Measurements from ENCODE around the gene PTPN14. TPM values are rescaled to one million over a fixed set of nuclear protein-coding genes. Genes with fewer than 3 reads are reported as not detected.

Gene PTPN14
- total RNA-seq, 3 donors from 2014 or later = 5.8 to 49.0 (median 8.3) TPM

DNA sequence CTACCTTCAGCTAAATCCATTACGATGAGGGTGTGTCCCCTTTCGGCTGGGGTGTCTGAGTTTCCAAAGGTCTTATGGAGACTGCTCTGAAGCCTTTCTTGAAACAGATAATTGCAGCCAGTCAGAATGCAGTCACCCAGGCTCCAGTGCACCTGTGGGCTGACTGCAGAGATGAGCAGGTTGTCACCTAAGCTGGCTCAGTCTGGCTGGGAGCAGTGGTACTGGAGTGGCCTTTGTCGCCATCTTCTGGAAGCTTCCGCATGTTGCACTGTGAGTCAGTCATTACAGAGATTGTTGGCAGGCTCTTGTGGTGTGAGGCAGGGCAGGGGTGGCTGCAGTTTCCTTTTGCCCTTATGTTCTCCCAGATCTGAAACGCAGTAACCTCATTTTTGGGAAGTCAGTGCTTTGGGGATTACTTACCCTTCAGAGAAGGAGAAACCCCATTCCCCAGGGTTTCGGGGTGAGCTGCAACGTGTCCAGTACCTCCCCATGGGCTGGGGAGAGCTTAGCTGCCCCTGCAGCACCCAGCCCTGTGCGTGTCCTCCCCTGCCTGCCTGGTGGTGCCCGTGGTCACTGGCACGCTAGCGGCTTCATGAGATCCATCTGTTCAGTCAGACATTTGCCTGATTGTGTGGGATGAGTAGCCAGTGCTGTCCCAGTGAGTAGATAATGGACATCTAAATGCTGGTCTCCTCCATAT is 222.5 kb downstream of the PTPN14 start:
- peak; percentile 95 for ATAC-seq
- intact Hi-C loops (cut with DNase I, micrococcal nuclease) = loop anchor here (2.0 to 5.0 kb wide), 2 partner anchors 67 to 68 kb away; no protein-coding TSS in a partner anchor

DNA sequence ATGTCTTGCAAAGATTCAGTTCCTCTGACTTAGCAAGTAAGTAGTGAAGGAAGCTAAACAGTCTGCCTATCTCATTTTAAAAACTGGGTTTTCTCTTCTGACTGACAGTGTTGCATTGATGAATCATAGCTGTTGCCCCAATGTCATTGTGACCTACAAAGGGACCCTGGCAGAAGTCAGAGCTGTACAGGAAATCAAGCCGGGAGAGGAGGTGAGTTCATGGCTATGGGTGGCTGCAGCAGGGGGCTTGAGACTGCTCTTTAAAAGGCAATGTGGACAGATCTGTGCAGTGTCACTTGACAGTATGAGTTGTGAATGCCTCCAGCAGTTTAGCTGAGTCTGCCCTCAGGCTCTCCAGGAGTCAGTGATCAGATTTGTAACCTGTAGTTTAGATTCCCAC is 223.9 kb downstream of the PTPN14 start:
- ATAC-seq = no peak
- H3K4me1 ChIP-seq (ENCODE audit: low read depth) = no peaks in the 10 kb centered on the region
- no peaks in the 10 kb centered on the region for H3K9me3 ChIP-seq
- TF ChIP-seq, protein P1, sequence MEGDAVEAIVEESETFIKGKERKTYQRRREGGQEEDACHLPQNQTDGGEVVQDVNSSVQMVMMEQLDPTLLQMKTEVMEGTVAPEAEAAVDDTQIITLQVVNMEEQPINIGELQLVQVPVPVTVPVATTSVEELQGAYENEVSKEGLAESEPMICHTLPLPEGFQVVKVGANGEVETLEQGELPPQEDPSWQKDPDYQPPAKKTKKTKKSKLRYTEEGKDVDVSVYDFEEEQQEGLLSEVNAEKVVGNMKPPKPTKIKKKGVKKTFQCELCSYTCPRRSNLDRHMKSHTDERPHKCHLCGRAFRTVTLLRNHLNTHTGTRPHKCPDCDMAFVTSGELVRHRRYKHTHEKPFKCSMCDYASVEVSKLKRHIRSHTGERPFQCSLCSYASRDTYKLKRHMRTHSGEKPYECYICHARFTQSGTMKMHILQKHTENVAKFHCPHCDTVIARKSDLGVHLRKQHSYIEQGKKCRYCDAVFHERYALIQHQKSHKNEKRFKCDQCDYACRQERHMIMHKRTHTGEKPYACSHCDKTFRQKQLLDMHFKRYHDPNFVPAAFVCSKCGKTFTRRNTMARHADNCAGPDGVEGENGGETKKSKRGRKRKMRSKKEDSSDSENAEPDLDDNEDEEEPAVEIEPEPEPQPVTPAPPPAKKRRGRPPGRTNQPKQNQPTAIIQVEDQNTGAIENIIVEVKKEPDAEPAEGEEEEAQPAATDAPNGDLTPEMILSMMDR (IDR thresholded peaks at IDR 0.05) = no peak
- no peak overlapping the region for H3K4me3 ChIP-seq
- no peaks in the 10 kb centered on the region for H3K36me3 ChIP-seq (ENCODE audit: low read depth)
- no peak for DNase-seq
- intact Hi-C loops (cut with DNase I, micrococcal nuclease) = loop anchor here in 1 of 2 donors (5.0 kb wide), 1 partner anchor 65 kb away; no protein-coding TSS in a partner anchor

More for the DNA sequence above, 222.5 kb downstream of the PTPN14 start:
- DNase-seq = peak in 2 of 3 donors; percentile 85 to 90
- H3K36me3 ChIP-seq (ENCODE audit: low read depth) = no peaks in the 10 kb centered on the region
- TF ChIP-seq, protein P1 (IDR thresholded peaks at IDR 0.05) = peak; percentile 70
- H3K4me3 ChIP-seq = no peak overlapping the region
- no peaks in the 10 kb centered on the region for H3K9me3 ChIP-seq
- no peaks in the 10 kb centered on the region for H3K4me1 ChIP-seq (ENCODE audit: low read depth)

DNA sequence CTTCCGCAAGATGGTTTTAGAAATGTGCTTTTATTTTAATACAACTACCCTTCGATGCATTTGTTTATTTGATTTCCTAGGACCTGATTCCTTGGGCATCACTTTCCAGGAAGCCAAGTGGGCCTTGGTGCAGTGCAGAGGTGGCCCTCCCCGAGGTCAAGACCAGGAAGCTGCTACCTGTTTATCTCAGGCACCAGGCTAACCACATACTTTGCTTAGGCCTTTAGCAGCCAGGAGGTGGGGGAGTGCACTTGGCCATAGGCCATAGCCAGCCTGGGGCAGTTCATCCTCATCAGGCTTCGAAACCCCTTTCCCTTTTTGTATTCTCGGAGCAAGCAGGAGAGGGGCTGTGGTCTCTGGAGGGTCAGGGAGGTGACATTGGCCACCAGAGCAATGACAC is 225.0 kb downstream of the PTPN14 start:
- H3K4me1 ChIP-seq (ENCODE audit: low read depth) = no peaks in the 10 kb centered on the region
- TF ChIP-seq, protein P1 (IDR thresholded peaks at IDR 0.05) = no peak
- intact Hi-C loops (cut with DNase I, micrococcal nuclease) = loop anchor here in 1 of 2 donors (5.0 kb wide), 1 partner anchor 64 kb away; no protein-coding TSS in a partner anchor
- ATAC-seq = no peak
- no peaks in the 10 kb centered on the region for H3K9me3 ChIP-seq
- no peaks in the 10 kb centered on the region for H3K36me3 ChIP-seq (ENCODE audit: low read depth)
- no peak overlapping the region for H3K4me3 ChIP-seq
- DNase-seq = no peak

- intact Hi-C loops (cut with DNase I, micrococcal nuclease) = loop anchor here in 1 of 2 donors (5.0 kb wide), 1 partner anchor 63 kb away; no protein-coding TSS in a partner anchor
- TF ChIP-seq, protein P1 (IDR thresholded peaks at IDR 0.05) = no peak
- Histone ChIP-seq H3K4me3 (no peak overlapping the region), H3K9me3 (no peaks in the 10 kb centered on the region), H3K4me1 (ENCODE audit: low read depth) (no peaks in the 10 kb centered on the region), H3K36me3 (ENCODE audit: low read depth) (no peaks in the 10 kb centered on the region)
- no peak for ATAC-seq
- DNase-seq = no peak
These were observed 226.3 kb downstream of the PTPN14 start for GRCh38 chr1:214324896-214325800.

DNA sequence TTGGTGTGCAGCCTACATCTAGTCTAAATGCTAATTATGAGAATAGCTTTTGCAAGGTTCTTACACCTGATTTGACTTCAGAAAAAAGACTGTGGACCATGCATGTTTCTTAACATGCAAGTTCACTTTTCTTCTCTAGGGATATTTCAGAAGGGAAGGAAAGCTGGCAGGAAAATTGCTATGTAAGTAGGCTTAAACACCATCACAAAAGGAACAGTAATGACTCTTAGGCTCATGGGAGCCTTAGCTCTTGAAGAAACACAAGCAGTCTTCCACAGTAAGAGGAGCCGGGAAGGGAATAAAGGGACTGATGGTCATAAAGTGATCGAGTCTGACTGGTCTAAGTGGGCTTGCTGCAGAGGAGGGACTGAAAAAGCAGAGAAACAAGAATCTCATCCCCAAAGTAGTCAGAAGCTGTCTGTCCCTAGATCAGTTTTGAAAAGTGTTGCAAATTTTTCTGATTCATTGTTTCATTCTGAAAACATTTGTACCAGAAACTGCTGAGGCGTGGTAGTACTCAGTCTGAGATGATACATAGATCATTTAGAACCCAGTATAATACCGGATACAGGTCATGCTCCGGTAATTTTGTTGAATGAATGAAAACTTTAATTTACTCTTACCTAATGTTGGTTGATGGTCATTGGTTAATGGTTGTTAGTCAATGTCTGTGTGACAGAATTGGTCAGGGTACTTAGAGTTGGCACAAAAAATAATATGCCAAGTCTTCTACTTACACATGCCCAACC is 229.5 kb downstream of the PTPN14 start:
- TF ChIP-seq, protein P1 (IDR thresholded peaks at IDR 0.05) = no peak
- no peaks in the 10 kb centered on the region for H3K4me1 ChIP-seq (ENCODE audit: low read depth)
- DNase-seq (no peak), ATAC-seq (no peak)
- no peaks in the 10 kb centered on the region for H3K9me3 ChIP-seq
- no peak overlapping the region for H3K4me3 ChIP-seq
- no peaks in the 10 kb centered on the region for H3K36me3 ChIP-seq (ENCODE audit: low read depth)
- intact Hi-C loops (cut with DNase I, micrococcal nuclease) = no loop called here
